NOMO-1 treated with dmso at 0.1 percent for 144 hours (cell line): ENCODE results near the gene ESYT1.

Source experiments
- DNase-seq: peaks from one replicate; lab custom pipeline; 2025; ENCODE audit not compliant: unreplicated experiment; lab: John Stamatoyannopoulos, UW

Gene ESYT1

DNA sequence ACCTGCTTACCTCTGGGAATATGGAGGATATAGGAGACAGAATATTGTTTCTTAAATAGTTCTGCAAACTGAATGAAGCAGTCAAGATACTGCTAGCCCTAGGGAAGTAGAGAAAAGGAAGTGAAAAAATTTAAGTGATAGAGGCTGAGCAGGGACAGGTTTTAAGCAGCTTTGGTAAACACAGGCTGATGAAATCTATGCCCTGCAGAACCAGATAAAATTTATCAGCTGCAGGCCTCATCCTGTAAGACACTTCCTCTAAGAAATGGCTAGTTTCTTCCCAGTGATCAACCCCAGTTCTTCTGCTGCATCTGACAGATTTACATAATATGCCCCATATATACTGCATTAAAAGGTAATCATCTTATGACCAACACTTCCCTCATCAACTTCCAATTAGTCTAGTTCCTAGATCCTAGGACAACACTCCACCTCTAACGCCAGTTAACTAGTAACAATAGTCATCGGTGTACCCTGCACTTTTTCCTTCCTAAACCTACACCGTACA lies 1.3 kb upstream of the ESYT1 start:
- DNase-seq: peak; percentile 69

DNA sequence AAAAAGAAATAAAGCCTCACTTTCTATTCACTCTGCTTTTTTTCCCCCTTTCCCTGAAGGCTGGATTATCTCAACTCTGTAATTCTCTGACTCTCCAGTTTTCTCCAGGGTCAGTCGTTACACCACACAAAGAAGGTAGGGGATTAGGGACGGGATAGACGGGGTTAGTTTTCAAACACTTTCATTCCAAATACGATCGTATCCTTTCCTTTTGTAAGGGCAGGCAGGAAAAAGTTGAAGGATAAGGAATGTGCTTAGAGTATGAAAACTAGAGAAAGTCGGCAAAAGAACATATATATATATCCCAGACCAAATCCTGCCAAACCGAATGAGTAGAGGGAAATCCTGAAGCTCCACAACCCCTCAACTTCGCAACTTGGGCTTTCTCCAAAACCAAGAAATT lies 581 bp upstream of the ESYT1 start:
- DNase-seq: no peak

DNA sequence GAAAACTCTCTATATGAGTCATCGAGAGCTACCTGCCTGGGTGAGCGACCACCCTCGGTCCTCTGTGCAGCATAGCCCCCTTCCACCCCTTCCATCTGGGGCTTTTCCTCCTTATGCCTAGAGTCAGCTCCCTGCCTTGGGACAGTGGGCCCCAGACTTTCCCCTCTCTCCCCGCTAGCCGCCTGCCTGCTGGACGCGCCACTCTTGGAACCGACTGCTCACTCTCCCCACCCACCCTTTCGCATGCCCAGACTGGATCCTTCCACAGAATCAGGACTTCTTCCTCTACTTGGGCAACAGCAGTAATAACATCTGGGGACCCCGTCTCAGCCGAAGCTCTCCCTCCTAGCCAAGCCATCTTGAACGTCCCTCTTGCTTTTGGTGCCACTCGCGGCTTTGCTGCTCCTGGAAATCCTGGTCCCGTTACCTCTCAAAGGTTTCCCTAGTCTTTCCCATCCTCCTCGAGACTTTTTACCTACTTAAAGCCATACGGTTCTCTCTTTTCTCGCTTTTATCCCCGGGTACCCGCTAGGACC lies 671 bp downstream of the ESYT1 start:
- no peak for DNase-seq

DNA sequence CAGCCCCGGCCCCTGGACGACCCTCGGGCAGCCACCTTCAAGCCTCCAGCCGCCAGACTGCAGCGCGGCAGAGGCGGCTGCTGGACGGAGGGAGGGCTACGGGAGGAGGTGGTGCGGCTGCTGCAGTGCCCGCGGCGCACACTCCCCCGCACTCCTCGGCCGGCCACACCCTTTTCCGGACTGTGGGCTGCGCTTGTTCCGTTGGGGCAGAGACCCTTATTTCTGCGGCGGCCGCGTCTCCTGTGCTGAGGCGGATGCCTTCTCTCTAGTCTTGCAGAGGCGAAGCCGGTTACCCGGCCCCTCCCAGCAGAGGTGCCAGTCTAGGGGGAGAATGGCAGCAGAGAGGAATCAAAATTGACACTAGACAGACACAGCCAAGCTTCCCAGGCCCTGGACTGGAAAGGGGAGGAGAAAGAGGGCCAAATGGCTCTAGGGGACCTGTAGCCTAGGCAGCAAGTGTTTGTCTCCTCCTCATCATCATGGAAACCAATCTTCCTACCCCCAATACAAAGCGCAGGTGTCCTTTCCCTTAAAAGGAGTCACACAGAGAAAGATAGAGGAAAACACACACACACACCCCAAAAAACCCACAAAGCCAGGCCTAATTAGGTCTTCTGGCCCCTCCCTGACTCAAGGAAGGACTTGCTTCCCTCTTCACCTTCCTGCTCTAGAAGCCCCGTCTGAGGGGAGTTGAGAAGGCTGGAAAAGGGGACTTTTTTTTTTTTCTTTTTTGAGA lies 1.3 kb downstream of the ESYT1 start:
- peak; percentile 69 for DNase-seq

DNA sequence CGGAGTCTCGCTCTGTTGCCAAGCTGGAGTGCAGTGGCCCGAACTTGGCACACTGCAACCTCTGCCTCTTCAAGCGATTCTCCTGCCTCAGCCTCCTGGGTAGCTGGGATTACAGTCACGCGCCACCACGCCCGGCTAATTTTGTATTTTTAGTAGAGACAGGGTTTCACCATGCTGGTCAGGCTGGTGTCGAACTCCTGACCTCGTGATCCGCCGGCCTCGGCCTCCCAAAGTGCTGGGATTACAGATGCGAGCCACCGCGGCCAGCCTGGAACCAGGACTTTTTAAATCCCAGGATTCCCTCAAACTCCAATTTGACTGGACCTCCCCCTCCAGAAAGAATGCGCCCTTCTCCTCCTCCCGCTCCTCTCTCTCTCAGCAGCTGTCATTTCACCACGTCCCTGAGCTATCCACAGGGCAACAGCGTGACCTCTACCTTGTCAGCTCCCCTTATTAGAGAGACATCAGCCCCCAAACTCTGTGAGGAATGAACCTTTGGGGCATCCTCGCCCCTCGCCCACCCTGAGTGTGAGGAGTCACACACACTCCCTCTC lies 2.0 kb downstream of the ESYT1 start:
- DNase-seq: no peak

DNA sequence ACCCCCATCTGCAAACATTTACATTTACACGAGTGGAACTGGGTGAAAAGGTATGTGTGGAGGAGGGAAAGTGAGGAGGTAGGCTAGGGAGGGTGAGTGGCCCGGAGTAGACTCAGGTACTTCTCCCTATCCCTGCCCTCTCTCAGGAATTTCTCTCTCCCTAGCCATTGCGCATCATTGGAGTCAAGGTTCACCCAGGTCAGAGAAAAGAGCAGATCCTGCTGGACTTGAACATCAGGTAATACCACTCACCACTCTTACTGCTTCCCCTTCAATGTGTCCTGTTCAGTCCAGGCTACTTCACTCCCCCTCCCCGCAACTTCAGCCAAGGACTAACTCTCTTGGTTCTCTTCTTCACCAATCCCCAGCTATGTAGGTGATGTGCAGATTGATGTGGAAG lies 2.8 kb downstream of the ESYT1 start:
- DNase-seq: no peak

DNA sequence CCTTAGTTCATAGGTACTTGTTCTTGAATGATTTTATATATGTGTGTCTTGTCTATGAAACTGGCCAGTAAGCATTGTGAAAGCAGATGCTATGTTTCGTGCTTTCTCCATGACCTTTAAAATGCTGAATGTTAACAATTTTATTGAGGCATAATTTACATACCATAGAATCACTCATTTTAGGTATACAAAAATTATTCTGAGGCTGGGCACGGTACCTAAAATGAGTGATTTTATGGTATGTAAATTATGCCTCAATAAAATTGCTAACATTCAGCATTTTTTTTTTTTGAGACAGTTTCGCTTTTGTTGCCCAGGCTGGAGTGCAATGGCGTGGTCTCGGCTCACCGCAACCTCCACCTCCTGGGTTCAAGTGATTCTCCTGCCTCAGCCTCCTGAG lies 6.8 kb downstream of the ESYT1 start:
- no peak for DNase-seq

DNA sequence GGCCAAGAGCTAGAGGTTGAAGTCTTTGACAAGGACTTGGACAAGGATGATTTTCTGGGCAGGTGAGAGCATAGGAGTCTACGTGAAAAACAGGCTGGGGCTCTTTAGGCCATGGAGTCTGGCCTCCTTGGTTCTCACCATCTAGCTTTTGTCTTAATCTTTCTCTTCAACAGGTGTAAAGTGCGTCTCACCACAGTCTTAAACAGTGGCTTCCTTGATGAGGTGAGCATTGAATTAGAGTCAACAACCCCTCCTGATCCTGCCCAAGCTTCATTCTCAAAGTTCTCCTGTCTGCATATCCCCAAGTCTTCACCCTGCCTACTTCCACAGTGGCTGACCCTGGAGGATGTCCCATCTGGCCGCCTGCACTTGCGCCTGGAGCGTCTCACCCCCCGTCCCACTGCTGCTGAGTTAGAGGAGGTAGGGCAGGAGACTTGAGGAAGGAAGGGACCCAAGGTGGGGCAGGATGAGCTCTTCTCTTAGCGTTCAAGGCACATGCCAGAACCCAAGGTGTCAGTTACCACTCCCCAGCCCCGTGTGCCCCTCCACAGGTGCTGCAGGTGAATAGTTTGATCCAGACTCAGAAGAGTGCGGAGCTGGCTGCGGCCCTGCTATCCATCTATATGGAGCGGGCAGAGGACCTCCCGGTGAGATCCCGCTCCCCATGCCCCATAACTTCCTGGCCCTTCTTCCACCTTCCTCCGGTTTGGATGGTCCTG lies 9.9 kb downstream of the ESYT1 start:
- DNase-seq: no peak

DNA sequence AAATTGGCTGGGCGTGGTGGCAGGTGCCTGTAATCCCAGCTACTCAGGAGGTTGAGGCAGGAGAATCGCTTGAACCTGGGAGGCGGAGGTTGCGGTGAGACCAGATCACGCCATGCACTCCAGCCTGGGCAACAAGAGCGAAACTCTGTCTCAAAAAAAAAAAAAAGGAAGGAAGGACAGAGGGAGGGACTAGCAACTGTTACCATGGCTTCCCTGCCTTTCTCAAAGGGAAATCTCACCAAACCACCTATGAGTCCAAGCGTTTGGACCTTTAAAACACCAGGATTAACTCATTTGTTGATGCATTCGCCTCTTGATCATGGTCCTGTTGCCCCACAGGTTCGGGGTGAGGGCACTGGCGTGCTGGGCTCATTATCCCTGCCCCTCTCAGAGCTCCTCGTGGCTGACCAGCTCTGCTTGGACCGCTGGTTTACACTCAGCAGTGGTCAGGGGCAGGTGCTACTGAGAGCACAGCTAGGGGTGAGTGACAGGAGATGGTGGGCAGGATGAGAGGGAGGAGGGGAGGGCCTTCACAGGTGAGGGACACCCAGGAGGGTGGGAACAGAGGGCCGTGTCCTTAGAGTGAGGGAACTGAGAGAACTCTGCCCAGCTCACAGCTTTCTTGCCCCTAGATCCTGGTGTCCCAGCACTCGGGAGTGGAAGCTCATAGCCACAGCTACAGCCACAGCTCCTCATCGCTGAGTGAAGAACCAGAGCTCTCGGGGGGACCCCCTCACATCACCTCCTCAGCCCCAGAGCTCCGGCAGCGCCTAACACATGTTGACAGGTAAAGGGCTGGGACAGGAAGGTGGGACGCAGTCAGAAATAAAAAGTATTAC lies 14.1 kb downstream of the ESYT1 start:
- no peak for DNase-seq

DNA sequence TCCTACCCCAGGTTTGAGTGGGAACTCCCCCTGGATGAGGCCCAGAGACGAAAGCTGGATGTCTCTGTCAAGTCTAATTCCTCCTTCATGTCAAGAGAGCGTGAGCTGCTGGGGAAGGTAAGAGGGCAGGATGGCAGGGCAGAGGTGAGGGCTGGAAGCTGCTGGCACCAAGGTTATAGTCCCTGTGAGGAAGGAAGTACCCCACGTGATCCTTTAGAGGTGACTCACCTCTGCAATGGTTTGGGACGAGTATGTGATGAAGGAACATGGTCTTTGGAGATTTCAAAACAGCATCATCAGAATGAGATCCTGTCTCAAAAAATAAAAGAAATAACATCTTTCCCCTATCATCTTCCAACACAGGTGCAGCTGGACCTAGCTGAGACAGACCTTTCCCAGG lies 15.2 kb downstream of the ESYT1 start:
- no peak for DNase-seq

DNA sequence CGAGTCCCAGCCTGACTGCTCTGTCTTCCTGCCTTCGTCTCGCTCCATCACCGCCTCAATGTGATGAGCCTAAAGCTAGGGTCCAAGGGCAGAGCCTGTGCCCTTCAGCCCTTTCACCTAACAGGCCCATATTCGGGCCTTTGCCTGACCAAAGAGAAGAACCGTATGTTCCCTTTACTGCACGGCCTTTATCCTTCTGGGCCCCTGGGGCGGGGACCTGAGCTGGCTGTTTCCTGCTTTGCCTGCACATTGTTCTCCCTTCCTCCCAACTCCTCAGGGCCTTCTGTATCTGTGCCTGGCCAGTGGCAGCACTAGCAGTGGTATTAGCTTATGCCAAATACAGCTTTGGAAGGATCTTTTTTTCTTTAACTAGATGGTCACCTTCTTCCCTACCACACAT lies 15.8 kb downstream of the ESYT1 start:
- no peak for DNase-seq

DNA sequence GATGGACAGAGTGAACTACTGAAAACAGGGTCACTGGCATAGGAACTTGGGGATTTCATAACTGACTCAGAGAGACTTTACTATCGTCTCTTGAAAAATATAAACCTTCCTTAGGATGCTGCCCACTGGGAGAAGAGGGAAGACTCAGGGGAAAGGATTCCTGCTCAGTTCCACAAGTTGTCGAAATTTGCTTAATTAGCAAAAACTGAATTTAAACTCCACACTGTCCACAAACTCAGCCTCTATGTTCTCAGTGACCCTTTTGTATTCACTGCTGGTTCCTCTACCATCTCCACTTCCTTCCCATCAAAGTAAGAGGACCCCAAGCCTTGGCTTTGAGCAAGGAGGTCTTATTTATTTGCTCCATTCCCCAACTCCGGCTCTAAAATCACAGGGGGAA lies 17.1 kb downstream of the ESYT1 start:
- DNase-seq: no peak

DNA sequence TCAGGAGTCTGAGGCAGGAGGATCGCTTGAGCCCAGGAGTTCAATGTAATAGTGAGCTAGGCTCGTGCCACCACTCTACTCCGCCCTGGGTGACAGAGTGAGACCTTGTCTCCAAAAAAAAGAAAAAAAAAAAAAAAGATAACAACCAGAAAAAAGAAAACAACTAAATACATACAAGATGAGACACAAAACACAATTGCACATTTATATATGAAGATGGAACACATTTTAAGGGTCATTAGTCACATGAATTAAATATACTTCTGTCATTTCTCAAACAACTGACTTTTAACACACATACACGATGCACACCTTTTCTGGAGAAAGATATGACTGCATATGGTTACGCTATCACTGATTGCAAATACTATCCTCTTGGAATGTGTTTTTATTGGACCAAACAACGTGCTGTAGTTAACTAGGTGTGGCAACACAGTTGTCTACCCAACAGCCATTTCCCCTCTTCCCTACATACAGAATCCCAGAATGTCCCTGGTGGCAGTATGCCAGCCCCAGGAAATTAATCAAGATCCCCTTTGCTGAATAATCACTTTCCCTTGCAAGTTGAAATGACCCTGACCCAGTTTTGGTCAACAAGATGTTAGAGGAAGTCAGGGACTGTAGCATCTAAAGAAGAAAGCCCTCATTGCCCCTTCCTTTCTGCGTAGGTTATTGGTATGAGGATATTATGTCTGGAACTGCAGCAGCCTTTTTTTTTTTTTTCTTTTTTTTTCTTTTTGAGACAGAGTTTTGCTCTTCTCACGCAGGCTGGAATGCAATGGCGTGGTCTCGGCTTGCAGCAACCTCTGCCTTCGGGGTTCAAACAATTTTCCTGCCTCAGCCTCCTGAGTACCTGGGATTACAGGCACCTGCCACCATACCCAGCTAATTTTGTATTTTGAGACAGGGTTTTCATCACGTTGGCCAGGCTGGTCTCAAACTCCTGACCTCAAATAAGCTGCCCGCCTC lies 18.7 kb downstream of the ESYT1 start:
- DNase-seq: no peak

DNA sequence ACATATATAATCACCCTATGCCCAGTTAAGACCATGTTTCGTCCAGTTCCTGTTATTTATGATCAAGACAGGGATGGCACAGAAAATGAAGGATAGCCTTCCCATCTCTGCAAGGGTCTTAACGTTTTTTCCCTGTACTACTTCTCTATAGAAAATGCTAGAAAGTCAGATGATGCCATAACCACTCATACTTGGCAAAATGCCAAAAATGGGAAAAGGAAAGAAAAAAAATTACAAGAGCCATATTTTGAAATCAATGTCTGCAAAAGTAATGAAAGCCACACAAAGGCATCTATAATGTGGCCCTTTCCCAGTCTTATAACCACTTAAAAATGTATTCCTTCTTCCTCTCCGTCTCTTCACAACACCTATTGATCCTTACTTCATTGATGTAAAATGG lies 22.5 kb downstream of the ESYT1 start:
- DNase-seq: no peak

DNA sequence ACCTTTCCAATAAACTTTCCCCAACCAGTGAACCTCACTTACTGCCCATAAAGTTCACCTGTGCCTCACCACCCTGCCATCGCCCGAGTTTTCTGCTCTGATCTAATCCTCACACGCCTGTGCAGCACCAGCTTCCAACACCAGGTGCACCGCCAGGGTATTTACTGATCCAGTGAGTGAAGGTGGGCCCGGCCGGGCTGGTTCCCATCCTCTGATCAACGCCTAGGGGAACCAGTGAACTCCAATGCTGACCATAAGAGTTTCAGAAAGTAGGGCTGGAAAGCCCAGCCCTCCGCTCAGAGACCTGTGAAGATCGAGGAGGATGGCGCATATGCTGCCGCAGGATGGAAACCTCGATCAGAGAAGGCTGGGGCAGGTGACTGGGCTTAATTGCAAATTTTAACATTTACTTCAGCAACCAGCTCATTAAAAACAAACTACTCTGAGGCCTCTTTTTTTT lies 23.6 kb downstream of the ESYT1 start:
- no peak for DNase-seq

DNA sequence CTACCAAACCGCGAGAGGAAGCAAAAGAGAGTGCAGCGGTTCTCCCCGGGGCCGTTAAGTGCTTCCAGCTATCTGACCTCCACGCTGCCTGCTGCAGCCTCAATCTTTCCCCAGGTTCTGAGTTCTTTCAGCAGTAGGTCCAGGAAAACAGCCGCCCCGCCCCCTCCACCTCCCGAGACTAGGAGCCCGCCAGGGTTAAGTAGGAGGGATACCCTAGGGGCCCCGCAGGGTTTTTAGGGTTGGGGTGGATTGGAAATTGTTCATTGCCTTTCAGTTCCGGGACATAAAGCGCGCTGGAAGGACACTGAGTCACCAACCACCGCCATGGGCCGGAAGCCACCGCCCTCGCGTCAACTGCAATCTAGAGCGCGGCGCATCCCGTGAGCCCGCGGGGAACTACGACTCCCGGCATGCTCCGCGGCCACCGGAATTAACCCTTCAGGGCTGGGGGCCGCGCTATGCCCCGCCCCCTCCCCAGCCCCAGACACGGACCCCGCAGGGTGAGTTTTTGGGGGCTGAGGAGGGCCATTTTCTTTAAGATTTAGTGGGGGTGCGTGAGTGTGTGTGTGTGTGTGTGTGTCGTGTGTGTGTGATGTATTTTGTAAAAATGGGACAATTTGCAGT lies 24.2 kb downstream of the ESYT1 start, which contains the start of gene MYL6B:
TSS of gene MYL6B (plus strand) at position 456 of the 624 bp plus-strand sequence. CDS start 1,332 bp downstream, outside the sequence.
- peak; percentile 87 for DNase-seq

DNA sequence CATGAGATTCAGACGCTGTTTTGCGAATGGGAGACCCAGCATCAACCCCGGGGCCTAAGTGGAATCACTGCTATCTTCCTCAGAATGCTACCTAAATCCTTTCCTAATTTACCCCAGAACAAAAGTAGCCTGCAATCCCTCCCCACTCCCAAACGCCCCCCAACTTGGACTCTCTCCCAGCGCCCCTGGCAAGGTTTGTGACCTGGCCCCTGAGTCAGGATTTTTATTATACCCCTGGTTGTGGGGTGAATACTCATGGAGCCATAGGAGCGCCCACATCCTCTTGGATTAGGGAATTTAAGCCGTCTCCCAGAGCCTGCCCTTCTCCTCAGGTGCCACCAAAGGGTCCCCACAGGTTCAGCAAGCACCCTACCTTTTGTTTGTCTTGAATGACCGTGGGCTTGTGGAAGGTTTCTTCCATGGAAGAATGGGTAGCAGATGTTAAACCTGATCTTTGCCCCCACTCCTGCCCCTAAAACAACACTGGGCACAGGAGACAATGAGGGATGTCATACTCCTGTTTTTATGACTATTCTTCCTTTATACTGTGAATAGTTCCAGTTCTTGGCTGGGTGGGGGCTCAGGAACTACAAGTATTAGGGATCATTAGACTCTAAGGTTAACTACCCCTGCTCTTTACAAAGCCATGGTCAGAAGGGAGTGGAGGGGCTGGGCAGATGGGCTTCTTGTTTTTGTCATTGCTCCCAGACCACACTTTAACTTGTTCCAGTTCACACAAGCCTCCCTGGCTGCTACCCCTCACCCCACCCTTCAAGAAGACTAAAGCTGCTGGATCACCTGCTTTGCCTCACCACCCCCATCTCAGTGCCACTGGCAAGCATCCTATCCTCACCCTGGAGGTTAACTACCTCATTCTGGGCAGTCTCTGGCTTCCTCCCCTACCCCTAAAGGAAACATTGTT lies 24.9 kb downstream of the ESYT1 start:
- no peak for DNase-seq

DNA sequence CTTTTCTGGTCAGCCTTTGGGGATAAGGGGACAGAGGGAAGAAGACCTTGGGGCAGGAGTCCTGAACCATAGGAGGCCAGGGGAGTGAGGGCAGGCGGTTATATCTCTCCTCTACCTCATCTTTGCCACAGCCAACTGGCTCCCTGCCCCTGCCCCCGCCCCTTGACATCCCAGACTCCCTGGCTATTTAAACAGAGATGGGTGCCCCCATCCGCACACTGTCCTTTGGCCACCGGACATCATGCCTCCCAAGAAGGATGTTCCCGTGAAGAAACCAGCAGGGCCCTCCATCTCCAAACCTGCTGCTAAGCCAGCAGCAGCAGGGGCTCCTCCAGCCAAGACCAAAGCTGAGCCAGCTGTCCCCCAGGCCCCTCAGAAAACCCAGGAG lies 25.6 kb downstream of the ESYT1 start:
- DNase-seq: no peak
